ENCODE measurements around the gene RAB3C. TPM values are rescaled to one million over a fixed set of nuclear protein-coding genes. Genes with fewer than 3 reads are reported as not detected.
"Not testable (repeated sequence)": the region's sequence is repeated elsewhere in the genome, so short reads cannot be mapped to it uniquely, and the experiment has no call there.

The RAB3C gene
- total RNA-seq, 2 experiments from 2014 or later = not detected

- intact Hi-C loops (cut with micrococcal nuclease) = no loop called here
- no peak for DNase-seq
- Mint-ChIP-seq H3K36me3 (ENCODE audit: low read depth) (no peaks in the 10 kb centered on the region), H3K4me3 (no peak overlapping the region), H3K9me3 (no peaks in the 10 kb centered on the region), H3K27ac (no peak overlapping the region), H3K4me1 (ENCODE audit: low read depth) (no peaks in the 10 kb centered on the region), H3K27me3 (ENCODE audit: low read depth) (no peaks in the 10 kb centered on the region)
- CTCF ChIA-PET = no interaction called here
These were observed 17.8 kb upstream of the RAB3C start for GRCh38 chr5:58565033-58565432.

GRCh38 chr5:58571501-58571900 is 11.4 kb upstream of the RAB3C start:
- Mint-ChIP-seq H3K4me1 (ENCODE audit: low read depth) (no peaks in the 10 kb centered on the region), H3K9me3 (peaks cover 2% of the 10 kb centered on the region), H3K4me3 (no peak overlapping the region), H3K36me3 (ENCODE audit: low read depth) (no peaks in the 10 kb centered on the region), H3K27ac (no peak overlapping the region), H3K27me3 (ENCODE audit: low read depth) (peaks cover 7% of the 10 kb centered on the region)
- intact Hi-C loops (cut with micrococcal nuclease) = no loop called here
- no peak for DNase-seq
- CTCF ChIA-PET = no interaction called here

- H3K4me3 Mint-ChIP-seq; H3K27ac Mint-ChIP-seq; H3K27me3 Mint-ChIP-seq (ENCODE audit: low read depth); H3K36me3 Mint-ChIP-seq (ENCODE audit: low read depth); DNase-seq; H3K9me3 Mint-ChIP-seq; intact Hi-C loops (cut with micrococcal nuclease); CTCF ChIA-PET; H3K4me1 Mint-ChIP-seq (ENCODE audit: low read depth): not testable (repeated sequence)
These were observed 9.9 kb upstream of the RAB3C start for GRCh38 chr5:58572973-58573372.

- intact Hi-C loops (cut with micrococcal nuclease) = no loop called here
- CTCF ChIA-PET = interaction anchor here (0.6 kb wide), 2 partner anchors 10 to 1364 kb away, joined by 3 read pairs; no protein-coding TSS in a partner anchor
- Mint-ChIP-seq H3K36me3 (ENCODE audit: low read depth) (no peaks in the 10 kb centered on the region), H3K27ac (no peak overlapping the region), H3K9me3 (peaks cover 2% of the 10 kb centered on the region), H3K4me1 (ENCODE audit: low read depth) (peaks cover 18% of the 10 kb centered on the region), H3K27me3 (ENCODE audit: low read depth) (peaks cover 39% of the 10 kb centered on the region), H3K4me3 (no peak overlapping the region)
- no peak for DNase-seq
These were observed 3.1 kb upstream of the RAB3C start for GRCh38 chr5:58579781-58580180.

- no peak for DNase-seq
- H3K9me3 Mint-ChIP-seq = no peaks in the 10 kb centered on the region
- H3K27ac Mint-ChIP-seq = no peak overlapping the region
- no peaks in the 10 kb centered on the region for H3K36me3 Mint-ChIP-seq (ENCODE audit: low read depth)
- peaks cover 41% of the 10 kb centered on the region for H3K27me3 Mint-ChIP-seq (ENCODE audit: low read depth)
- intact Hi-C loops (cut with micrococcal nuclease) = no loop called here
- CTCF ChIA-PET = no interaction called here
- peak overlapping the region; percentile 73 for H3K4me3 Mint-ChIP-seq
- H3K4me1 Mint-ChIP-seq (ENCODE audit: low read depth) = peaks cover 18% of the 10 kb centered on the region
These were observed 664 bp upstream of the RAB3C start for GRCh38 chr5:58582019-58582802.

- intact Hi-C loops (cut with micrococcal nuclease) = no loop called here
- no peak for DNase-seq
- no peaks in the 10 kb centered on the region for H3K4me1 Mint-ChIP-seq (ENCODE audit: low read depth)
- H3K27ac Mint-ChIP-seq = no peak overlapping the region
- H3K36me3 Mint-ChIP-seq (ENCODE audit: low read depth) = no peaks in the 10 kb centered on the region
- H3K27me3 Mint-ChIP-seq (ENCODE audit: low read depth) = peaks cover 4% of the 10 kb centered on the region
- no peaks in the 10 kb centered on the region for H3K9me3 Mint-ChIP-seq
- CTCF ChIA-PET = no interaction called here
- no peak overlapping the region for H3K4me3 Mint-ChIP-seq
These were observed 13.1 kb downstream of the RAB3C start for GRCh38 chr5:58595952-58596351.

GRCh38 chr5:58598440-58598839 is 15.6 kb downstream of the RAB3C start:
- H3K27ac Mint-ChIP-seq = no peak overlapping the region
- no peak for DNase-seq
- H3K27me3 Mint-ChIP-seq (ENCODE audit: low read depth) = peaks cover 8% of the 10 kb centered on the region
- CTCF ChIA-PET = no interaction called here
- H3K4me1 Mint-ChIP-seq (ENCODE audit: low read depth) = no peaks in the 10 kb centered on the region
- H3K4me3 Mint-ChIP-seq = no peak overlapping the region
- intact Hi-C loops (cut with micrococcal nuclease) = no loop called here
- H3K9me3 Mint-ChIP-seq = peaks cover 11% of the 10 kb centered on the region
- no peaks in the 10 kb centered on the region for H3K36me3 Mint-ChIP-seq (ENCODE audit: low read depth)

GRCh38 chr5:58599217-58599616 is 16.3 kb downstream of the RAB3C start:
- no peak overlapping the region for H3K4me3 Mint-ChIP-seq
- H3K4me1 Mint-ChIP-seq (ENCODE audit: low read depth) = no peaks in the 10 kb centered on the region
- H3K27ac Mint-ChIP-seq = no peak overlapping the region
- CTCF ChIA-PET = no interaction called here
- no peaks in the 10 kb centered on the region for H3K36me3 Mint-ChIP-seq (ENCODE audit: low read depth)
- intact Hi-C loops (cut with micrococcal nuclease) = no loop called here
- peaks cover 9% of the 10 kb centered on the region for H3K27me3 Mint-ChIP-seq (ENCODE audit: low read depth)
- peaks cover 11% of the 10 kb centered on the region for H3K9me3 Mint-ChIP-seq
- DNase-seq = no peak

- H3K9me3 Mint-ChIP-seq = peaks cover 11% of the 10 kb centered on the region
- CTCF ChIA-PET; H3K27ac Mint-ChIP-seq; H3K4me3 Mint-ChIP-seq; H3K27me3 Mint-ChIP-seq (ENCODE audit: low read depth); H3K4me1 Mint-ChIP-seq (ENCODE audit: low read depth); intact Hi-C loops (cut with micrococcal nuclease); DNase-seq; H3K36me3 Mint-ChIP-seq (ENCODE audit: low read depth): not testable (repeated sequence)
These were observed 17.7 kb downstream of the RAB3C start for GRCh38 chr5:58600613-58601012.

GRCh38 chr5:58602889-58603288 is 20.0 kb downstream of the RAB3C start:
- DNase-seq; H3K4me3 Mint-ChIP-seq; H3K27ac Mint-ChIP-seq; H3K36me3 Mint-ChIP-seq (ENCODE audit: low read depth); H3K4me1 Mint-ChIP-seq (ENCODE audit: low read depth); intact Hi-C loops (cut with micrococcal nuclease); H3K27me3 Mint-ChIP-seq (ENCODE audit: low read depth); CTCF ChIA-PET: not testable (repeated sequence)
- H3K9me3 Mint-ChIP-seq = peaks cover 19% of the 10 kb centered on the region

- Mint-ChIP-seq H3K4me1 (ENCODE audit: low read depth) (no peaks in the 10 kb centered on the region), H3K36me3 (ENCODE audit: low read depth) (no peaks in the 10 kb centered on the region), H3K27ac (no peak overlapping the region), H3K27me3 (ENCODE audit: low read depth) (peaks cover 9% of the 10 kb centered on the region), H3K9me3 (peaks cover 24% of the 10 kb centered on the region), H3K4me3 (no peak overlapping the region)
- no peak for DNase-seq
- CTCF ChIA-PET = no interaction called here
- intact Hi-C loops (cut with micrococcal nuclease) = no loop called here
These were observed 23.2 kb downstream of the RAB3C start for GRCh38 chr5:58606064-58606463.

GRCh38 chr5:58615972-58616371 is 33.1 kb downstream of the RAB3C start:
- intact Hi-C loops (cut with micrococcal nuclease) = no loop called here
- Mint-ChIP-seq H3K4me1 (ENCODE audit: low read depth) (no peaks in the 10 kb centered on the region), H3K4me3 (no peak overlapping the region), H3K36me3 (ENCODE audit: low read depth) (no peaks in the 10 kb centered on the region), H3K9me3 (no peaks in the 10 kb centered on the region), H3K27ac (no peak overlapping the region), H3K27me3 (ENCODE audit: low read depth) (no peaks in the 10 kb centered on the region)
- no peak for DNase-seq
- CTCF ChIA-PET = no interaction called here

GRCh38 chr5:58617241-58617640 is 34.4 kb downstream of the RAB3C start:
- Mint-ChIP-seq H3K27ac (no peak overlapping the region), H3K4me1 (ENCODE audit: low read depth) (no peaks in the 10 kb centered on the region), H3K36me3 (ENCODE audit: low read depth) (no peaks in the 10 kb centered on the region), H3K27me3 (ENCODE audit: low read depth) (no peaks in the 10 kb centered on the region), H3K9me3 (no peaks in the 10 kb centered on the region), H3K4me3 (no peak overlapping the region)
- intact Hi-C loops (cut with micrococcal nuclease) = no loop called here
- DNase-seq = no peak
- CTCF ChIA-PET = no interaction called here

Data from activated naive CD4-positive, alpha-beta T cell treated with anti-CD3 and anti-CD28 coated beads for 36 hours (primary cell).